Omental fat pad (tissue), 4 donors: ENCODE measurements around the gene TFDP1. TPM values are rescaled to one million over a fixed set of nuclear protein-coding genes. Genes with fewer than 3 reads are reported as not detected.

Experiments
- ATAC-seq: fragments of 150-250 bp; one replicate; pipeline ENCODE4 v1.9.1; 2016; ENCODE audit warnings: mild to moderate bottlenecking, moderate library complexity; ENCODE audit not compliant: low FRiP score
- DNase-seq: peaks from one replicate; pipeline ENCODE4 v3.0.0-alpha.2; 2019; ENCODE audit warnings: low spot score
- CTCF ChIP-seq, 3 donors: fragments of 450-650 bp; IDR thresholded peaks; one replicate each; pipeline ENCODE4 v1.5.1; 2016 to 2017; ENCODE audit warnings: antibody characterized with exemption in 3 of 3, mild to moderate bottlenecking in 3 of 3, moderate library complexity in 2 of 3
- total RNA-seq, 4 donors: library from RNA; depleted of rRNA; stranded (reverse); fragments of >200 nt; gene quantifications; one replicate each; pipeline ENCODE4 v1.1.0, GENCODE V29; 2016

TFDP1 gene
- total RNA-seq, 4 donors from 2014 or later = 32.6 to 59.6 (median 44.4) TPM

DNA sequence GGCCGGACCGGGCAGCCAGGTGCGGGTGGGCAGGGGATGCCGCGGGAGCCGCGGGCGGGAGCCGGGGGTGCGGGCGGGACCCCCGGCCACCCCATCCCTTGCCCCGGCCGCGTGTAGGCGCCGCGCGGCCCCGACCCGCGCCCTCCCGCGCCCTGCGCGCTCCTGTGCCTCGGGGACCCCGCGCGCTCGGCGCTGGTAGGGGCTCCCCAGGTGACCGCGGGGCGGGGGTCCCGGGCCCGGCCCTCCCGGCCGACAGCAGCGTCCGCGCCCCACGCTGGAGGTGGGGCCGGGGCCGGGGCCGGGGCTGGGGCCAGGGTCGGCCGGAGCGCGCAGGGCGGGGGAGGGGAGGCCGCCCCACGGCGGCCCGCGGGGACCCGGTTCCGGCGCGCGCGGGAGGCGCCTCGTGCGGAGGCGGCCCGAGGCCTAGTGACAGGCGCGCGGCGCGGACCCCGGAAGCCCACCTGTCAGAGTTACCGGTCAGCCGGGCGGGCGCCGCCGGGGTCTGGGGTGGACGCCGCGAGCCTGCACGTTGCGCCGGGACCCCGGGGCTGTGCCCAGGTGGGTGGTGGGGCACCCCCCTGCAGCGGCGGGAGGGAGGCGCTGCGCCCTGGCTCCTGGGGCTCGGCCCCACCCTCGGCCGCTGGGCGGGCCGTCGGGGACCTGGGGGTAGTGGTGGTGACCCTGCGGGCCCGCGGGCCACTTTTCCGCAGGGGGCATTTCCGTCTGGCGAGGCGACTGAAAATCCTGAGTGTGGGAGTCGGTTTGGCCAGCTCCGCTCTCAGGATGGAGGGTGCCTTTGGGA, 518 bp downstream of the TFDP1 start:
- no peak for TF ChIP-seq CTCF (IDR thresholded peaks at IDR 0.05)
- DNase-seq = no peak
- no peak for ATAC-seq

DNA sequence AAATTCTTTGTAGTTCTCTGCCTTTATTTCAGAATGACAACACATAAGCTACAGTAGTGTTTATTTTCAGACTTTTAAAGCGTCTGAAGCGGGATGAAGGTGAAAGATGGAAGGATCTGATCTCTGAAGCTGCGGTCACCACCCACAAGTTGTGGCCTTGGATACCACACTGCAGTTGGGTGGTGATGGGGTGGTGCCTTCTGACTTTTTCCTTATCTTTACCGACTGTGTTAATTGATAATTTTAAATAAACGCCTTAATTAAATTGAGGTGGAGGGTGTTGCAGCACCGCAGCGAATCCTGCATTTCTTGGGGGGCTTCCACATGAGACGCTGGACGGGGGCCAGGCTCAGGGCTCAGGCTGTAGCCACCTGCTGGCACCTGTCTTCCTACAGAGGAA, 1.3 kb downstream of the TFDP1 start:
- no peak for TF ChIP-seq CTCF (IDR thresholded peaks at IDR 0.05)
- no peak for DNase-seq
- ATAC-seq = no peak

DNA sequence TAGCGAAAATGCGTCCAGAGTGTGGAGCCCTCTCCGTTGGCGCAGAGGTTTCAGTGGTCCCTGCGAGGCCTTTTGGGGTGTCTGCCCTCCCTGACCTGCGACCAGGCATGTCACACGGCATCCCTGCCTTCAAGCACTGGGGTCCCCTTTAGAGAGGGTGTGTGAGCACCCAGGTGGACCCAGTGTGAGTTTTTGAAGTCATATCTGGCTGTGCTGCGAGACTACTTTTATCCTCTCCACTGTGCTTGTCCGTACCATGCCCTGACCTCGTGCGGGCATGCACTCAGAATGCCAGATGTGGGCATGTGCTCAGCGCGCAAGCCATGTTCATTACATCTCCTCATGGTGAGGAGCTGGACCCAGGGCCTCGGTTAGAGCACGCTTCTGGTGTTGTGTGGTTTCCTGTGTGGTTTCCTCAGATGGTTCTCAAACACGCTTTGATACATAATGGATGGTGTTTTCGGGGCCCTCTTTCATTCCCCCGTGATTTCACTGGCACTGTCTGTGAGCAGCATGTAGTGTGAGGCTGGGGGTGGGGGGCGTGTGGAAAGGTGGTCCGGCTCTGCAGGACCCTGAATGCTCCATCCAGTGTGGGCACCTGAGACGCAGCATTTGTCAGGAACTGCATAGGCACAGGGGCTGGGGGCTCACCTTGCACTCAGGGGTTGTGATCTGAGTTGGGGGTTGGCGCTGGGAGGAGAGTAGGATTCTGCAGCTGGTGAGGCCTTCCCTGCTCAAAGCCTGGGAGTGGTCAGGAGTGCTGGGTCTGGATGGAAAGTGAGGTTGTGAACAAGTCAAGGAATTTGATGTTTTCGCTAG, 2.3 kb downstream of the TFDP1 start:
- ATAC-seq (no peak), DNase-seq (no peak)
- no peak for TF ChIP-seq CTCF (IDR thresholded peaks at IDR 0.05)

DNA sequence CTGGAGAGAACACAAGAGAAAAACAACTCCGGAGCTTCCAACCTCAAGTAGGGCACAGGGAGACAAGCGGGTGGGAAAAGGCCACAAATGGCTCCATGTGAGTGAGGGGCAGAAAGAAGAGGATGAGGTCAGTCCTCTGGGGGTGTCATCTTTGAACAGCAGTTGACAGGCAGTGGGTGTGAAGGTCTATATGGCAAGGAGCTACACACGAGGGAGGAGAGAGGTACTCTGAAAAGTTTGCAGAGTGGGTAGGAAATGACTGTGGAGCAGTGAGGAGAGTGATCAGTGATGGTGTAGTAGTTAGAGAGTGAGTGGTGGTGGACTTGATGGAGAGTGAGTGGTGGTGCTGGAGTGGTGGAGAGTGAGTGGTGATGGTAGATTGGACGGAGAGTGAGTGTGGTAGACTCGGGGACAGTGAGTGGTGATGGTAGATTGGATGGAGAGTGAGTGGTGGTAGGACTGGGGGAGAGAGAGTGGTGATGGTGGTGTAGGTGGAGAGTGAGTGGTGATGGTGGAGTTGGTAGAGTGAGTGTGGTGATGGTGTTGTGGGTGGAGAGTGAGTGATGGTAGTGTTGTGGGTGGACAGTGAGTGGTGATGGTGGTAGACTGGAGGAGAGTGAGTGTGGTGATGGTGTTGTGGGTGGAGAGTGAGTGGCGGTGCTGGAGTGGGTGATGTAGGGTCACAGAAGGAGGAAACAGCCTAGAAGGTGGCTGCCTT, 4.0 kb downstream of the TFDP1 start:
- TF ChIP-seq CTCF (IDR thresholded peaks at IDR 0.05) = no peak
- no peak for DNase-seq

DNA sequence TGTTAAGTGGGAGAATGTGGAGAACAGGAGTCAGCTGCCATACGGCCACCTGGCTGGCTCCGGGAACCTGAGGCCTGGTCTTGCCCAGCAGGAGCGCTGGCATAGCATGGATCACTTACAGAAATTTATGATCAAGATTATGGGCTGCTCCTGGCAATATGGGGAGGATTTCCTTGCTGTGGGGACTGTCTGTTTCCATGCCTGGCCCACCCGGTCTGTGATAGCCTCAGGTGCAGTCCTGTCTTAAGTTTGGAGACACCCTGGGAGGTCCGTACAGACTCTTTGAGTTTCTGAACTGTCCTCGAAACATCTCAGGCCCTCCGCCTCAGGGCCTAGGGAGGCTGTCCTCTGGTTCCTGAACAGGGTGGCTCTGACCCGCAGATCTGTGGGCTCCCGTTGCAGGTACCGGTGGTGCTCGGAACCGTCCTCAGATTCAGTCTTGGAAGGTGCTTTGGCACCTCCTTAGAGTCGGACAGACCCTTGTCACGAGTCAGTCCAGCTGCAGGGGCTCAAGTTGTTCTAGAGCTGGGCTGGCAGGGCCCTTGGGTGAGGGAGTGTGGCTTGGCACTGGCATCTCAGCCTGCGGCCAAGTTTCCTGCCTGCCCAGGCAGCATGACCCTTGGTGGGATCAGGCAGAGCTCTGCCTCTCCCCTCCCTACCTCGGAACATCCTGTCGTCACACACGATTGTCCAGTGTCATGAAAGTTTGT, 4.9 kb downstream of the TFDP1 start:
- TF ChIP-seq CTCF (IDR thresholded peaks at IDR 0.05) = no peak
- ATAC-seq = no peak
- DNase-seq = no peak

More for the DNA sequence above, 4.0 kb downstream of the TFDP1 start:
- ATAC-seq = no peak

- ATAC-seq (no peak), DNase-seq (no peak)
- no peak for TF ChIP-seq CTCF (IDR thresholded peaks at IDR 0.05)
These were observed 5.4 kb downstream of the TFDP1 start for GRCh38 chr13:113589961-113590339.
